Cardiac fibroblast (primary cell): ENCODE results near the gene IGSF9.

Experiments used
- DNase-seq, 2 donors: peaks; one replicate each; pipeline versions ENCODE4 v3.0.0 to v3.0.0-alpha.2; 2010; ENCODE audit warnings: low read depth in 2 of 2
- H3K4me3 ChIP-seq, 2 donors: replicated peaks in 1 of 2; 1 replicate in 1 of 2; 2 replicates in 1 of 2; pipeline ENCODE4 v1.5.1; 2011; ENCODE audit warnings: low read depth in 2 of 2, low read length in 2 of 2, mild to moderate bottlenecking in 2 of 2, moderate library complexity in 1 of 2
- TF ChIP-seq, protein P1 (sequence below): IDR thresholded peaks from one replicate; pipeline ENCODE4 v1.5.1; 2011; ENCODE audit warnings: low read depth, mild to moderate bottlenecking, low read length, inconsistent platforms

Gene IGSF9

DNA sequence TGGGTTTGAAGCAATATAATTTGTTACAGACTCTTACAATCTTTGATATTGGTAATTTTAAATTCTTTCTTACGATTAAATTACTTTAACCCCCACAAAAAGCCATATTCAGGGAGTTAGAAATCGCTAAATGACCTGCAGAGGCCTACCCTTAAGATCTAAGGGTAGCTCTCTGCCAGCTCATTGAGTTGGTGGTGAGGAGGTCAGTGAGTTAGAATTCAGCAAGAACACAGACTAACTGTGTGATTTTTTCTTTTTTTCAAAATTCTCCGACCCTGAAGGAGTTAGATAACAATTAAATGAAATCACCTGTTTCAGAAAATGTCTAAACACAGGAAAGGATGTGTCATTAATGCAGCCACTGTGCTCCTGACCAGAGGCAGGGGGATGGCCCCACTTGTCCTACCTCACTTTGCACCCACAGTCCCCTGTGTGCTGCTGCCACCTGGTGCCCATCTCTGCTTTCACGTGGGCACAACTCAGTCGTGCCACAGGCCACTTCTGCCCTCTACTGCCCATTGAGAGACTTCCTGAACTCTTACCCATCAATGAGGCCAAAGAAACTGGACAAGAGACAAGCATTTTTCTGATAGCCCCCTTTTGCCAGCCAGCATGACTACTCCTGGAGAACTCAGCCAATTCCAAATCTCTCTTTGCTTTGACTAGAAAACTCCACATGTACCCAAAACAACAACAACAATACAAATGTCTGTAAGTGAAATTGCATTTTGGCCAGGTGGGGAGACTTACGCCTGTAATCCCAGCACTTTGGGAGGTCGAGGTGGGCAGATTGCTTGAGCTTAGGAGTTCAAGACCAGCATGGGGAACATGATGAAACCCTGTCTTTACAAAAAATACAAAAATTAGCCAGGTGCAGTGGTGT is 53.9 kb downstream of the IGSF9 start:
- no peak overlapping the region for H3K4me3 ChIP-seq
- DNase-seq: peak; percentile 93 to 94
- TF ChIP-seq, protein P1, sequence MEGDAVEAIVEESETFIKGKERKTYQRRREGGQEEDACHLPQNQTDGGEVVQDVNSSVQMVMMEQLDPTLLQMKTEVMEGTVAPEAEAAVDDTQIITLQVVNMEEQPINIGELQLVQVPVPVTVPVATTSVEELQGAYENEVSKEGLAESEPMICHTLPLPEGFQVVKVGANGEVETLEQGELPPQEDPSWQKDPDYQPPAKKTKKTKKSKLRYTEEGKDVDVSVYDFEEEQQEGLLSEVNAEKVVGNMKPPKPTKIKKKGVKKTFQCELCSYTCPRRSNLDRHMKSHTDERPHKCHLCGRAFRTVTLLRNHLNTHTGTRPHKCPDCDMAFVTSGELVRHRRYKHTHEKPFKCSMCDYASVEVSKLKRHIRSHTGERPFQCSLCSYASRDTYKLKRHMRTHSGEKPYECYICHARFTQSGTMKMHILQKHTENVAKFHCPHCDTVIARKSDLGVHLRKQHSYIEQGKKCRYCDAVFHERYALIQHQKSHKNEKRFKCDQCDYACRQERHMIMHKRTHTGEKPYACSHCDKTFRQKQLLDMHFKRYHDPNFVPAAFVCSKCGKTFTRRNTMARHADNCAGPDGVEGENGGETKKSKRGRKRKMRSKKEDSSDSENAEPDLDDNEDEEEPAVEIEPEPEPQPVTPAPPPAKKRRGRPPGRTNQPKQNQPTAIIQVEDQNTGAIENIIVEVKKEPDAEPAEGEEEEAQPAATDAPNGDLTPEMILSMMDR: peak; percentile 97

DNA sequence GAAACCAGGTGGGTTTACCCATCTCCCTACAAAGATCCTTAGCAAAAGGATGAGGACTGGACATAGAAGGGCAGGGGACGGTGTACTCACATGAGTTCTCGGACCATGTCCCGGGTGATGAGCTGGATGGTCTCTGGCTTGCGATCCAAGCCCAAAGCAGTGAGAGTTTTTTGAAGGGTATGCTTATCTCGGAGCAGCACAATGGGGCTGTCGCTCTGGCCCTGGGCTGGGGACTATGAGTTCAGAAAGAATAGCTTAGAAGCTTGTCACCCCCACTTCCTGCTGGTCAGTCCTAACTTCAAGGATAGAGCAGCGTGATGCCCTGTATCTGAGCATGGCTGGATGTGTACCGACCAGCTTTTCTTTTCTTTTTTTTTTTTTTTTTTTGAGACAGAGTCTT is 55.0 kb downstream of the IGSF9 start:
- peak overlapping the region in 1 of 2 donors; percentile 13 for H3K4me3 ChIP-seq
- TF ChIP-seq, protein P1: no peak
- DNase-seq: peak in 1 of 2 donors; percentile 31

DNA sequence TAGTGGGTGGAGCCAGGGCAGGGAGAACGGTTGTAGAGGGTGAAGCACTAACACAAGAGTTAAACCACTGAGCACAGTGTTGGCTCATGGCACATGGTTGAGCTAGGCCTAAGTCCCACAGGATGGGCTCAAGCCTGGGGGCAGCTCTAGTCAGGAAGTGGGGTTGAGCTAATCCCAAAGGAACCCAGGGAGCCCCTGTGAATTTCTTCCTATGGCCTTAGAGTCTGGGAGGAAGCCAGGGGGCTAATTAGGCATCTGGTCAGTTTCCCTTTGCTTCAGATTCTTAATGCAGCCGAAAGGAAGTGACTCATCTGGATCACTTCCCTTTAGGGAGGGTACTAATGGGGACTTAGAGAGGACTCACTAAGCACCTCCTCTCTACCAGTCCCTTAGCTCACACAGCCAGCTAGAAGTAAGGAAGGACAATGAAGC is 55.6 kb downstream of the IGSF9 start:
- TF ChIP-seq, protein P1: peak; percentile 2
- peak; percentile 92 to 93 for DNase-seq
- H3K4me3 ChIP-seq: no peak overlapping the region

DNA sequence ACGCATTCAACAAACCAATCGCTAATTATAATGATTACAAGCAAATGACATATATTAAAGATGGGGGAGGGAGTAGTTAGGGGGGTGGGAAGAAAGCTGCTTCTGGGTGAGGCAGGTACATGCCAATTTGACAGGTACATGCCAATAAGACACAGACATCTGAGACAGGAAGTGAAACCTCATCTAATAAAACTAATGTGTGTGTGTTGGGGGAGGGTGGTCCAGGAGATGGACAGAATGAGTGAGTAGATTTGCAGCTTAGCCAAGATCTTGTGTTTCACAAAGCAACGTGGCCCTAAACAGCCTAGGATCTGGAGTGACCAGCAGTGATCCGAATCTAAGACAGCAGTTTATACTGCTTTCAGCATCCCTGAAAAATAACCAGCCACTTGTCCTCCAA is 56.2 kb downstream of the IGSF9 start:
- no peak overlapping the region for H3K4me3 ChIP-seq
- DNase-seq: no peak
- TF ChIP-seq, protein P1: no peak

DNA sequence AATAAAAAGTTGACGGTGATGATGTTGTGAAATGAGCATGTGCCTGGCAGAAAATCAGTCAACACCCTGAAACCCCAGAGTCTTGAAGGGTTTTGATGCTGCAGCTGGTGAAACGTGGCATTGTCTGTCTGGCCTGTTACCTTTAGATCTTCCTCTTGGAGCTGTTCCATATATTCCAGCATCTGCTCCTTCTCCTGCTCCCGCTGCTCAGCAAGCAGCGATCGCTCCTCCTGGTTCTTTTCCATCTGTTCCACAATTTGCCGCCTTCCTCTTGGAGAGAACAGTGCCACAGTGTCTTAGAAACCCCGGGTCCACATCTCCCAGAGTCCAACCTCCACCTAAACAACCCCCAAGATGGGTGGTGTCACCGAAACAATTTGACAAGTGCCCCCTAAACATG is 61.1 kb downstream of the IGSF9 start:
- TF ChIP-seq, protein P1: no peak
- no peak overlapping the region for H3K4me3 ChIP-seq
- DNase-seq: no peak

DNA sequence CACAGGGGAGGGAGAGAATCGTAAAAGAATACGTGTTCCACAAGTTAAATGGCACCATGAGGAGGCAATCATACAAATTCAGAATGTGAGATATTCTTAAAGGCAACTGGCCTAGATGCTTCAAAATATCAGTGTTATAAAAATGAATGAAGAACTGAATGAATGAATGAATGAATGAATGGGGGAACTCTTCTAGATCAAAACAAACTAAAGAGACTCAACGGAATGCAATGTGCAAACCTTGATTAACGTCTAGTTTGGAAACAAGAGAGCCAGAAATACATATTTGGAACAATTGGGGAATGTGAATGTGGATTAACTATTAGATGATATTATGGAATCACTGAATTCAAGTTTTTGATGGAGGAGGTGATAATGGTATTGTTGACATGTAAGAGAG is 62.3 kb downstream of the IGSF9 start:
- TF ChIP-seq, protein P1: no peak

More for the DNA sequence above, 62.3 kb downstream of the IGSF9 start:
- DNase-seq: no peak
- no peak overlapping the region for H3K4me3 ChIP-seq
